SU-DHL-6 (cell line): ENCODE measurements around the gene NSMCE1.

Source experiments
- H2AFZ ChIP-seq: fragments of 200-600 bp; sonication (generic); 2 replicates; pipeline ENCODE4 v1.6.1; 2014; ENCODE audit warnings: low read depth, mild to moderate bottlenecking, moderate library complexity, mixed read lengths, antibody characterized with exemption, low read length; ENCODE audit not compliant: severe bottlenecking
- H3F3A ChIP-seq: fragments of 200-600 bp; shearing (Covaris generic); 2 replicates; pipeline ENCODE4 v1.6.0; 2016; ENCODE audit warnings: antibody characterized with exemption, mild to moderate bottlenecking; ENCODE audit not compliant: insufficient read depth
- H3K27ac ChIP-seq: fragments of 200-600 bp; sonication (generic); 2 replicates; pipeline ENCODE4 v1.5.1; 2016; ENCODE audit warnings: low read depth, mild to moderate bottlenecking, low read length, moderate library complexity, mixed read lengths
- H3K27me3 ChIP-seq: fragments of 200-600 bp; sonication (generic), shearing (Covaris generic); 2 replicates; pipeline ENCODE4 v1.6.0; 2014; ENCODE audit warnings: mild to moderate bottlenecking, low read length
- H3K36me3 ChIP-seq: fragments of 200-600 bp; sonication (generic); 2 replicates; pipeline ENCODE4 v1.6.1; 2014; ENCODE audit warnings: mild to moderate bottlenecking, low read length, mixed read lengths
- H3K4me2 ChIP-seq: fragments of 300-600, 200-600 bp; shearing (Covaris generic), sonication (generic); 2 replicates; pipeline ENCODE4 v1.6.0; 2014; ENCODE audit warnings: low read length, low read depth, mild to moderate bottlenecking; ENCODE audit not compliant: poor library complexity, severe bottlenecking
- H3K4me3 ChIP-seq: fragments of 200-600 bp; sonication (generic); 2 replicates; pipeline ENCODE4 v1.5.1; 2014; ENCODE audit warnings: antibody characterized with exemption, low read length, mild to moderate bottlenecking, mixed read lengths; ENCODE audit not compliant: insufficient read depth, poor library complexity, severe bottlenecking
- H3K79me2 ChIP-seq: fragments of 200-600 bp; sonication (generic); 2 replicates; pipeline ENCODE4 v1.6.1; 2014; ENCODE audit warnings: mild to moderate bottlenecking, low read length, moderate library complexity; ENCODE audit not compliant: insufficient read depth
- H3K9ac ChIP-seq: fragments of 200-600 bp; sonication (generic); 2 replicates; pipeline ENCODE4 v1.7.0; 2014; ENCODE audit warnings: mild to moderate bottlenecking, low read length
- H3K9me2 ChIP-seq: fragments of 200-600 bp; sonication (generic); replicated peaks from 2 replicates; pipeline ENCODE4 v1.6.1; 2014; ENCODE audit warnings: low read length; ENCODE audit not compliant: insufficient read depth
- H3K9me3 ChIP-seq: fragments of 200-600 bp; sonication (generic); 2 replicates; pipeline ENCODE4 v1.6.1; 2014; ENCODE audit warnings: low read length, mixed read lengths; ENCODE audit not compliant: insufficient read depth
- H4K20me1 ChIP-seq: fragments of 200-600 bp; sonication (generic); 2 replicates; pipeline ENCODE4 v1.6.1; 2014; ENCODE audit warnings: low read depth, mild to moderate bottlenecking, antibody characterized with exemption, low read length, moderate library complexity, mixed read lengths
- CTCF ChIP-seq: fragments of 200-600 bp; sonication (generic); IDR thresholded peaks from one replicate; pipeline ENCODE4 v1.5.1; 2017; ENCODE audit warnings: antibody characterized with exemption, mild to moderate bottlenecking, low read length, moderate library complexity; ENCODE audit not compliant: insufficient read depth, poor library complexity, severe bottlenecking
- EZH2phosphoT487 ChIP-seq: fragments of 200-600 bp; sonication (generic), shearing (Covaris generic); conservative IDR thresholded peaks from 2 replicates; pipeline ENCODE4 v1.6.1; 2018; ENCODE audit warnings: mild to moderate bottlenecking, antibody characterized with exemption, low read length, moderate library complexity, mixed read lengths

Gene NSMCE1

DNA sequence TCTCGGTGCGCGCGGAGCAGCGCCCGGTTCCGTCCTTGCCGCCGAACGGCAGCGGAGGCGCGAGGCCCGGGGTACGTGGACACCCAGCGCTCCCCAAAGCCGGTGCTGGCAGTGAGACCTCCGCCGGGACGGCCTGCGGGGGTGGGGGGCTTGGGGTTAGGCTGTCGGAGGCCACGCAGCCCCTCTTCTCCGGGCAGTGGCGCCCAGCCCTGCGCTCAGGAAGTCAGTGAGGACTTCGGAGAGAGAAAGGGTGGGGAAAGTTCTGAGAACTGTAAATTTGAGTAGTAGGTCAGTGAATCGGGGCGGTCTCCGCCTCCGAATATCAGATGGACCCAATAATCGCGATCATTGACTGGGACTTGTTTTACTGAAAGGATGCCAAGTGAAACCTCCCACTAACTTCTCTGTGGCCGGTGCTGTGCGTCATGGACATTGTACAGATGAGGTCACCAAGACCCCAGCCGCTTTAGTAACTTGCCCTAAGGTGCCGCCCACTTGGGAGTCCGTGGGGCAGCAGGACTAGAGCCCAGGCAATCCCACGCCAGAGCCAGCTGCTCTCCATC is 45.7 kb upstream of the NSMCE1 start:
- Histone ChIP-seq H3K9me3 (no peaks in the 10 kb centered on the region), H3K79me2 (peaks cover 54% of the 10 kb centered on the region), H3K9me2 (no peaks in the 10 kb centered on the region), H3K36me3 (no peaks in the 10 kb centered on the region), H3K4me3 (peak overlapping the region; percentile 77), H3K27ac (peak overlapping the region; percentile 74), H3F3A (peaks cover 29% of the 10 kb centered on the region), H3K27me3 (no peaks in the 10 kb centered on the region), H3K4me2 (peak overlapping the region; percentile 88), H4K20me1 (peaks cover 3% of the 10 kb centered on the region; the same call in 1 of the 2 replicates), H2AFZ (peak overlapping the region; percentile 14), H3K9ac (peak overlapping the region; percentile 93)
- TF ChIP-seq EZH2phosphoT487 (no peak), CTCF (no peak)

DNA sequence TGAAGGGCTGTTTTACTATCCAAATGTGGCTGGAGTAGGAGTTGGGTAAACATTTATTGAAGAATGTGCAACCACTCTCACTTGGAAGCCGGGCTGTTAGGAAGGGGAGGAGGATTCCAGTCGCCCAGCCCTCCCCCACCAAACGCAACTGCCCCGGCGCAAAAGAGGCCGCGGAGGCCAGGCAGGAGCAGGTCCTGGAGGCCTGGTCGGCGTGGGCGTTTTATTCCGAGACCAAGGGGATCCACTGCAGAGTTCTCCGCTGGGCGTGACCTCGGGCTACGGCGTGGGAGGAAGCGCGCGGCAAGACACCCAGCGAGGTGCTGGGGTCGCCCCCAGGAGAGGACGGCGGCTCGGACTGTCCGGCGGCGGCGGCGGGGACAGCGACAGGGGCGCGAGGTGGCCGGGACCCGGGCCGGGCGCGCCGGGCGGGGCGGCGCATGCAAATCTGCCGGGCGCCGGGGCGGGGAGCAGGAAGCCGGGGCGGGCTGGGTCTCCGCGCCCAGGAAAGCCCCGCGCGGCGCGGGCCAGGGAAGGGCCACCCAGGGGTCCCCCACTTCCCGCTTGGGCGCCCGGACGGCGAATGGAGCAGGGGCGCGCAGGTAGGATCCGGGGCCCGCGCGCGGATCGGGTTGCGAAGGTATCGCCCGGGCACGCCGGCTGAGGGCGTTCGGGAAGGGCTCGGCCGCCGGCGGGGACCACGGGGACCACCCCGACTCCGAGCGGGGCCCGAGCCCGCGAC is 45.0 kb upstream of the NSMCE1 start, which contains the start of gene IL4R:
IL4R (plus strand) TSS at position 553 of the 739 bp plus-strand sequence. CDS start 26,230 bp downstream, outside the sequence.
- Histone ChIP-seq H3F3A (peaks cover 24% of the 10 kb centered on the region), H3K27me3 (no peaks in the 10 kb centered on the region), H3K9ac (peak within 1 kb of the TSS; percentile 93), H3K36me3 (no peaks in the 10 kb centered on the region), H4K20me1 (peaks cover 3% of the 10 kb centered on the region; the same call in 1 of the 2 replicates), H3K4me3 (peak within 1 kb of the TSS; percentile 77), H3K79me2 (peaks cover 47% of the 10 kb centered on the region), H3K27ac (peak within 1 kb of the TSS; percentile 74), H3K9me3 (no peaks in the 10 kb centered on the region), H3K9me2 (no peaks in the 10 kb centered on the region), H2AFZ (peak within 1 kb of the TSS; percentile 68), H3K4me2 (peak within 1 kb of the TSS; percentile 88)
- TF ChIP-seq EZH2phosphoT487 (no peak), CTCF (no peak)

DNA sequence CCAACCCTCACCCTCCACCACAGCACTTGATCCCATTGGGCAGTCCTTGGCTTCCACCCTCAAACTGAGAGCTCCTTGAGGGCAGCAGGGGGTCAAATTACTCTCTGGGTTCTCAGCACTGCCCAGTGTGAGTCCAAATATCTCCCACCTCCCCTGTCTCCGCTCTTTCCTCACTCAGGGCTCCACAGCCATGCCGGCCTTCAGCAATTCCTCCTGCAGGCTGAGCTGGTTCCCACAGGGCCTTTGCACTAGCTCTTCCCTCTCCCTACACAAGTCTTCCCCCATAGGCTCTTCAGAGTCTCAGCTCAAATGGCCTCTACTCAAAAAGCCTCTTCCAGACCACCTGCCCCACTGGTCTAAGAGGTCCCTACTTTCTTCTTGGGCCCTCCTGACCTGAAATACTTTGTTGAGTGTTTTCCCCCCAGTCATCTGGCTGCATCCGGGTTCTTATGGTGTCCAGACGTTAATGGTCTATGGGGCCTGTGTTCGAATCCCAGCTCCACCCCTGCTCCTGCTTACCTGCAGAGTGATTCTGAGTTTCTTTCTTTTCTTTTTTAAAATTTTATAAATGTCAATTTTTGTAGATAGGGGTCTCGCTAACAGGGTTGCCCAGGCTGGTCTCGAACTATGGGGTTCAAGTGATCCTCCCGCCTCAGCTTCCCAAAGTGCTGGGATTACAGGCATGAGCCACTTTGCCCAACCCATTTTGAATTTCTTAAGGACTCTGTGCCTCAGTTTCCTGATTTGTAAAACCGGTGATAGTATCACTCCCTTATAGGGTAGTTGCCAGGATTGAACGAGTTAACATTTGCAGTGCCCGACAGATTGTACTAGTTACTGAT is 44.2 kb upstream of the NSMCE1 start:
- Histone ChIP-seq H3K9me3 (peaks cover 4% of the 10 kb centered on the region; the same call in 1 of the 2 replicates), H3K36me3 (no peaks in the 10 kb centered on the region), H2AFZ (peak overlapping the region; percentile 68), H3K27me3 (no peaks in the 10 kb centered on the region), H3K4me3 (peak overlapping the region; percentile 77), H3K9ac (peak overlapping the region; percentile 93), H3K27ac (no peak overlapping the region), H3K79me2 (peaks cover 39% of the 10 kb centered on the region), H4K20me1 (peaks cover 3% of the 10 kb centered on the region; the same call in 1 of the 2 replicates), H3K9me2 (no peaks in the 10 kb centered on the region), H3F3A (peaks cover 21% of the 10 kb centered on the region), H3K4me2 (peak overlapping the region; percentile 88)
- no peak for TF ChIP-seq CTCF
- TF ChIP-seq EZH2phosphoT487 = no peak
